Measurements from ENCODE around the gene GNB1. TPM values are rescaled to one million over a fixed set of nuclear protein-coding genes. Genes with fewer than 3 reads are reported as not detected.

Gene GNB1
- total RNA-seq, 1 experiment from 2014 or later = 611 TPM

DNA sequence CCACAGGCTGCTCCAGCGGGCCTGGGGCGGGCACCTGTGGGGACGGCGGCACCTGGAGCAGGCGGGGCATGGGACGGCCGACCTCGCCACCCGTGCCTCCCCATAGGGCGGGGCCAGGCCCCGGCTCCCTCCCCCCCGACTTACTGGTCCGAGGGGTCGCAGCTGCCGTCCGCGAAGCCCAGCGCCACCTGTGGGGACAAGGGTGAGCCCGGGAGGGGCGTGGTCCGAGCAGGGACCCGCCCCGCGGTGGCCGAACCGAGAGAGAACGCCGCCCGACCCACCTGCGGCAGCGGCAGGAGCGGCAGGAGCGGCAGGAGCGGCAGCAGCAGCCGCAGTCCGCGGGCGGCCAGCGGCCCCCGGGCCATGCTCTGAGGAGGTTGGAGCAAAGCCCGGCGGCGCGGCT is 28.0 kb upstream of the GNB1 start, which contains the start of gene TMEM52:
TSS of gene TMEM52 (minus strand) at position 379 of the 403 bp plus-strand sequence. CDS start at position 365, 14 bp downstream.
- ChIA-PET CTCF (no interaction called here), POLR2A (ENCODE audit: low non-redundant PET) (no interaction called here)
- BruUV-seq (replicated peaks) = no TSS peak
- TF ChIP-seq, protein P1, sequence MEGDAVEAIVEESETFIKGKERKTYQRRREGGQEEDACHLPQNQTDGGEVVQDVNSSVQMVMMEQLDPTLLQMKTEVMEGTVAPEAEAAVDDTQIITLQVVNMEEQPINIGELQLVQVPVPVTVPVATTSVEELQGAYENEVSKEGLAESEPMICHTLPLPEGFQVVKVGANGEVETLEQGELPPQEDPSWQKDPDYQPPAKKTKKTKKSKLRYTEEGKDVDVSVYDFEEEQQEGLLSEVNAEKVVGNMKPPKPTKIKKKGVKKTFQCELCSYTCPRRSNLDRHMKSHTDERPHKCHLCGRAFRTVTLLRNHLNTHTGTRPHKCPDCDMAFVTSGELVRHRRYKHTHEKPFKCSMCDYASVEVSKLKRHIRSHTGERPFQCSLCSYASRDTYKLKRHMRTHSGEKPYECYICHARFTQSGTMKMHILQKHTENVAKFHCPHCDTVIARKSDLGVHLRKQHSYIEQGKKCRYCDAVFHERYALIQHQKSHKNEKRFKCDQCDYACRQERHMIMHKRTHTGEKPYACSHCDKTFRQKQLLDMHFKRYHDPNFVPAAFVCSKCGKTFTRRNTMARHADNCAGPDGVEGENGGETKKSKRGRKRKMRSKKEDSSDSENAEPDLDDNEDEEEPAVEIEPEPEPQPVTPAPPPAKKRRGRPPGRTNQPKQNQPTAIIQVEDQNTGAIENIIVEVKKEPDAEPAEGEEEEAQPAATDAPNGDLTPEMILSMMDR (conservative IDR thresholded peaks at IDR 0.05; ENCODE audit: low read depth, low read length) = no peak
- TF ChIP-seq EZH2 (IDR thresholded peaks at IDR 0.05; ENCODE audit: borderline replicate concordance, low read depth, low read length, poor library complexity, severe bottlenecking) = no peak
- Histone ChIP-seq H3K36me3 (ENCODE audit: insufficient read depth, low read length, poor library complexity, severe bottlenecking) (no peaks in the 10 kb centered on the region), H3K27me3 (replicated peaks; ENCODE audit: insufficient read depth, low read depth, low read length, poor library complexity) (no peaks in the 10 kb centered on the region), H3K27ac (ENCODE audit: low read depth, low read length, poor library complexity, severe bottlenecking) (peak within 1 kb of the TSS; percentile 65), H3K4me3 (ENCODE audit: low read depth, low read length, poor library complexity, severe bottlenecking) (peak within 1 kb of the TSS; percentile 62), H3K9me3 (ENCODE audit: low read depth, low read length, poor library complexity, severe bottlenecking) (no peaks in the 10 kb centered on the region), H3K4me1 (ENCODE audit: insufficient read depth, low read length, poor library complexity, severe bottlenecking) (peaks cover 13% of the 10 kb centered on the region)
- intact Hi-C loops (cut with micrococcal nuclease; ENCODE audit: unreplicated experiment) = no loop called here
- DNase-seq (ENCODE audit: low spot score) = no peak

DNA sequence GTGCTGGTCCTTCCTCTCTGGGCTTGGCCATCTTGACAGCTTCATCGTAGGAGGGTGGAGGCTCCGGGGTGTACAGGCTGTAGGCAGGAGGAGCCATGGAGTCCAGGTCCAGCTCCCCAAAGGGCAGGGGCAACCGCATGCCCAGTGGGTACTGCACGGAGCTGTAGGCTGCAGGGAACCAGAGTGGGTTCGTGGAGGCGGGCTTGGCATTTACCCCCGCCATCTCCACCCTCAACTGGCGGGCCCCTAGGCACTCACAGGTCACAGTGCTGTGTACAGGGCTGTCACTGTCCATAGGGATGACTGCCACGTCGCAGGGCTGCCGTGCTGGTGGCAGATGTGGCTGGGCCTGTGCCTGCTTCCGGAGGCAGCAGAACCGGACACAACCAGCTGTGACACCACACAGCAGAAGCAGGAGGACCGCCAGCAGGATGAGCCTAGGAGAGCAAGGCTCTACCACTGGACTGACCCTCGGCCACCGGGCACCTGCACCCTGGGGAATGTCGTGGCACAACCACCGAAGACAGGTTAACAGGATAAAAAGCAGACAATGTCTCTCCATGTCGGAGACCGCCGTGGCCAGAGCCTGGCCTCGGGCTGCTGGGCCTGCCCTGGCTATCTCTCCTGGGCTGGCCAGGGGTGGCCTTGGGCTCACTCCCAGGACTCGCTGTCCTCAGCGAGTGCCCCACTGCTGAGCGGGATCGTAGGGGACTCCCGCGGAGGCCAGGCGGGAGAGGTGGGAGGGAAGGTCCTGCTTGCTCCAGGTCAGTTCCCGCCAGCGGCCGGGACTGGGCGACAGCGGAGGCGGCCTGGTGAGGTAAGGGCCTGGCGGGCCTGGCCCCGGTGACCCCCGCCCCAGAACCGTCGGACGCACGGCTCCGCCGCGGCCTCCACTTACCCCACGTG is 27.4 kb upstream of the GNB1 start:
- peak overlapping the region; percentile 65 for H3K27ac ChIP-seq (ENCODE audit: low read depth, low read length, poor library complexity, severe bottlenecking)
- BruUV-seq (replicated peaks) = no TSS peak
- peak overlapping the region; percentile 62 for H3K4me3 ChIP-seq (ENCODE audit: low read depth, low read length, poor library complexity, severe bottlenecking)
- H3K36me3 ChIP-seq (ENCODE audit: insufficient read depth, low read length, poor library complexity, severe bottlenecking) = no peaks in the 10 kb centered on the region
- ChIA-PET POLR2A (ENCODE audit: low non-redundant PET) (interaction anchor here (0.6 kb wide), 1 partner anchor 9 kb away, joined by 6 read pairs; no protein-coding TSS in a partner anchor), CTCF (no interaction called here)
- H3K27me3 ChIP-seq (replicated peaks; ENCODE audit: insufficient read depth, low read depth, low read length, poor library complexity) = no peaks in the 10 kb centered on the region
- intact Hi-C loops (cut with micrococcal nuclease; ENCODE audit: unreplicated experiment) = no loop called here
- peaks cover 13% of the 10 kb centered on the region for H3K4me1 ChIP-seq (ENCODE audit: insufficient read depth, low read length, poor library complexity, severe bottlenecking)
- H3K9me3 ChIP-seq (ENCODE audit: low read depth, low read length, poor library complexity, severe bottlenecking) = no peaks in the 10 kb centered on the region
- no peak for TF ChIP-seq EZH2 (IDR thresholded peaks at IDR 0.05; ENCODE audit: borderline replicate concordance, low read depth, low read length, poor library complexity, severe bottlenecking)
- TF ChIP-seq, protein P1 (conservative IDR thresholded peaks at IDR 0.05; ENCODE audit: low read depth, low read length) = no peak
- DNase-seq (ENCODE audit: low spot score) = no peak

DNA sequence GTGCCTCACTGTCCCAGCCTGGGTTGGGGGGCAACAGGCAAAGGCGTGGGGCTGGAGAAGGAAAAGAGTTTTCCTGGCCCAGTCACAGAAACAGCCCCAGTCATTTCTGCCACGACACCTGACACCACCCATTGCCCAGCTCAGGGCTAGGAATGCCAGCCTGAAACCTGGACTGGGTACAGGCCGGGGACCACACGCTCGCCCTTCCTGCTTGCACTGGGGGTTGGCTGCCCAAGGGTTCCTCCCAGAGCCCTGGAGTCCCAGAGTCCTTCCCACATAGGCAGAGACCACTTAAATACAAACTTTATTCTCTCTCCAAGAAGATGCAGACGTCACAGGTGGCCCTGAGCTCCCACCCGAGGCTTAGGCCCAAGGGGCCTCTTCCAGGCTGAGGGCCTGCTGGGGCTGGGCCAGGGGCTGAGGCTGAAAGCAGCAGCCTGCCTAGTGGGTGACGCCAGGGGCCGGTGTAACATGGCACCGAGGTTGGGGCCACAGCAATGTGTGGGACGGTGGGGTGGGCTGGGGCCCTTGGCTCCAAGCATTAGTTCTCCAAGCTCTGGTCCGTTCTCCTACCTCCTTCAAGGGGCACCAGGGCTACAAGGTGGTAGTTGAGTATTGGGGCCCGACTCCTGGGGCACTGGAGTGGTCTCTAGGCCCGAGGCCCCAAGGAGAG is 26.6 kb upstream of the GNB1 start:
- H3K27ac ChIP-seq (ENCODE audit: low read depth, low read length, poor library complexity, severe bottlenecking) = no peak overlapping the region
- no peak for DNase-seq (ENCODE audit: low spot score)
- CTCF ChIA-PET = no interaction called here
- BruUV-seq (replicated peaks) = no TSS peak
- peaks cover 13% of the 10 kb centered on the region for H3K4me1 ChIP-seq (ENCODE audit: insufficient read depth, low read length, poor library complexity, severe bottlenecking)
- H3K36me3 ChIP-seq (ENCODE audit: insufficient read depth, low read length, poor library complexity, severe bottlenecking) = no peaks in the 10 kb centered on the region
- H3K9me3 ChIP-seq (ENCODE audit: low read depth, low read length, poor library complexity, severe bottlenecking) = no peaks in the 10 kb centered on the region
- no peak overlapping the region for H3K4me3 ChIP-seq (ENCODE audit: low read depth, low read length, poor library complexity, severe bottlenecking)
- TF ChIP-seq EZH2 (IDR thresholded peaks at IDR 0.05; ENCODE audit: borderline replicate concordance, low read depth, low read length, poor library complexity, severe bottlenecking) = no peak
- TF ChIP-seq, protein P1 (conservative IDR thresholded peaks at IDR 0.05; ENCODE audit: low read depth, low read length) = no peak
- intact Hi-C loops (cut with micrococcal nuclease; ENCODE audit: unreplicated experiment) = no loop called here
- H3K27me3 ChIP-seq (replicated peaks; ENCODE audit: insufficient read depth, low read depth, low read length, poor library complexity) = no peaks in the 10 kb centered on the region
- POLR2A ChIA-PET (ENCODE audit: low non-redundant PET) = interaction anchor here (0.6 kb wide), 1 partner anchor 10 kb away, joined by 6 read pairs; no protein-coding TSS in a partner anchor
